RWPE1 (cell line): Measurements from ENCODE around the gene SPTA1.

Experiments
- CTCF ChIA-PET: fragments of 350-600 bp; sonication (Branson Sonifier 250); formaldehyde crosslinking; extraction: SDS; loops from one replicate; lab custom pipeline; 2021; lab: Yijun Ruan, JAX
- POLR2A ChIA-PET: fragments of 400-600 bp; formaldehyde crosslinking; extraction: SDS; loops from one replicate; lab custom pipeline; 2020; ENCODE audit warnings: antibody characterized with exemption; ENCODE audit not compliant: low non-redundant PET; lab: Yijun Ruan, JAX
- DNase-seq: peaks from one replicate; pipeline ENCODE4 v3.0.0; 2012; ENCODE audit warnings: low spot score
- H3K27ac ChIP-seq: fragments of 450-650 bp; 2 replicates; pipeline ENCODE4 v1.5.1; 2017
- TF ChIP-seq, protein P1 (sequence below): fragments of 450-650 bp; conservative IDR thresholded peaks from 2 replicates; pipeline ENCODE4 v1.5.1; 2017; ENCODE audit warnings: low read depth, mild to moderate bottlenecking

Gene SPTA1

DNA sequence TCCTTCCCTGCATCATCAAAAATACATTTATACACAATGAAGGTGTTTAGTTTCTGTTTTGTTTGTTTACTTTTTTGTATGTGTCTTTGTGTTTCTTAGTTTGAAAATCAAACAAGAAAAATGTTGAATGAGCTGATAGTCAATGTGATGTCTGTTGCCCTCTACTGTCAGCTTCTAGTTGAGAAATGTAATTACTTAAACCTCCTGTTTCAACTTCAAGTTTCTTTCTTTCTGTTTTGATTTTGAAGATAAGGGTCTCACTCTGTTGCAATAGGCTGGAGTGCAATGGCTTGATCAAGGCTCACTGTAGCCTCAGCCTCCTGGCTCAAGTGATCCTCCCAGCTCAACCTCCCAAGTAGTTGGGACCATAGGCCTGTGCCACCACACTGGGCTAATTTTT lies 37.5 kb downstream of the SPTA1 start:
- CTCF ChIA-PET, result interaction anchor here (1.0 kb wide), 1 partner anchor 13 kb away, joined by 4 read pairs; no protein-coding TSS in a partner anchor
- no peak for DNase-seq
- H3K27ac ChIP-seq, result no peak overlapping the region
- TF ChIP-seq, protein P1, sequence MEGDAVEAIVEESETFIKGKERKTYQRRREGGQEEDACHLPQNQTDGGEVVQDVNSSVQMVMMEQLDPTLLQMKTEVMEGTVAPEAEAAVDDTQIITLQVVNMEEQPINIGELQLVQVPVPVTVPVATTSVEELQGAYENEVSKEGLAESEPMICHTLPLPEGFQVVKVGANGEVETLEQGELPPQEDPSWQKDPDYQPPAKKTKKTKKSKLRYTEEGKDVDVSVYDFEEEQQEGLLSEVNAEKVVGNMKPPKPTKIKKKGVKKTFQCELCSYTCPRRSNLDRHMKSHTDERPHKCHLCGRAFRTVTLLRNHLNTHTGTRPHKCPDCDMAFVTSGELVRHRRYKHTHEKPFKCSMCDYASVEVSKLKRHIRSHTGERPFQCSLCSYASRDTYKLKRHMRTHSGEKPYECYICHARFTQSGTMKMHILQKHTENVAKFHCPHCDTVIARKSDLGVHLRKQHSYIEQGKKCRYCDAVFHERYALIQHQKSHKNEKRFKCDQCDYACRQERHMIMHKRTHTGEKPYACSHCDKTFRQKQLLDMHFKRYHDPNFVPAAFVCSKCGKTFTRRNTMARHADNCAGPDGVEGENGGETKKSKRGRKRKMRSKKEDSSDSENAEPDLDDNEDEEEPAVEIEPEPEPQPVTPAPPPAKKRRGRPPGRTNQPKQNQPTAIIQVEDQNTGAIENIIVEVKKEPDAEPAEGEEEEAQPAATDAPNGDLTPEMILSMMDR, result no peak
- POLR2A ChIA-PET, result no interaction called here

DNA sequence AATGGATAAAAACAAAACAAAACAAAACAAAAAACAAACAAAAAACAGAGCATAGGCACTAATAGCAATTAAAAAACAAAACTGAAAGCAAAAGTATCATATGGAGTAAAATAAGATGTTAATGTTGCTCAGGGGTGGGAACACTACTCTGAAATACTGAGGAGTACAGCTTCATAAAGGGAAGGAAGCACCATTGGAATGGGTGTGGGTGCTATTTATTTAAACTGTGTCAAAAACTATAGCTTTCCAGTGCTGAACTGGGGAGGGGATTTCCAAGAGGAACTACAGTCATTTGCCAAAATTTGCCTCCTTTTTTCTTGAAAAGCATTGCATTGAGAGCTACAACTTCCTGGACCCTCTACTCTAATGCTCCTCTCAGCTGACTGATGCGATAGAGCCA lies 40.0 kb downstream of the SPTA1 start:
- DNase-seq, result no peak
- H3K27ac ChIP-seq, result no peak overlapping the region
- CTCF ChIA-PET, result no interaction called here
- POLR2A ChIA-PET, result no interaction called here
- TF ChIP-seq, protein P1, result no peak

DNA sequence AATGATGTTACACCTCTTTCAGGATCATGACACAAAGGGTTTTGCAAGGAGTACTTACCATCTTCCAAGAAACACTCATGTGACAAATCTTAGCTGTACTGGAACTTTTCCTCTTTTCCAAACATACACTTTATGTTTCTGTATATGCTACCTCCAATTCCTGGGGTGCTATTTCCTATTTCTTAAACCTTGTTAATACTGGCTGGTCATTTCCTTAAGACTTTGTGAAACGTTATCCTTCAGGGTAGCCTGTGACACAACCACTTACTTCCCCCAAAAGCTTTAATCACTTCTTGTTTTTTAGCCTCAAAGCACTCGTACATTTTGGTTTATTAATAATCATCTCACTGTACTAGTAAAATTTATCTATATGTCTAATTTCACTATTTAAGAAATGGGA lies 42.1 kb downstream of the SPTA1 start:
- DNase-seq, result no peak
- no peak overlapping the region for H3K27ac ChIP-seq
- ChIA-PET CTCF (no interaction called here), POLR2A (no interaction called here)
- TF ChIP-seq, protein P1, result no peak

DNA sequence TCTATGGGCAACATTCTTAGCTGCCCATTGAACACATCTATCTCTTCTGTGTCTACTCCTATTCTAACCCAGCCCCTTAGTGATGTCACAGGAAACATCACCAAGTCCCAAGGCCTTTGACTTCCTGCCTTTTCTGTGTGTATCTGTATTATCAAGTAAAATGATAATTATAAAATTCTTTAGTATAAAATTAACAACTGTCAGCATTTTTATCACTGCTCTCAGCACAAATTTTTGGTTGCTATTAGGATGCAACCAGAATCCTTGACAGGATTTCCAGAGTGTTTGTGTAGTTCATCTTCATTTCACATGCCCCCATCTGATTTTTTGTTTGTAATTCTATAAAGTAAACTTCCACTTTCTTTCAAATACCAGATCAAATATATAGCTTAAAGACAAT lies 47.6 kb downstream of the SPTA1 start:
- H3K27ac ChIP-seq, result no peak overlapping the region
- CTCF ChIA-PET, result interaction anchor here (0.6 to 0.7 kb wide), 2 partner anchors 640 to 1723 kb away, joined by 3 to 4 read pairs; no protein-coding TSS in a partner anchor
- DNase-seq, result no peak
- POLR2A ChIA-PET, result no interaction called here
- TF ChIP-seq, protein P1, result no peak

- DNase-seq, result no peak
- H3K27ac ChIP-seq, result no peak overlapping the region
- ChIA-PET POLR2A (no interaction called here), CTCF (no interaction called here)
- TF ChIP-seq, protein P1, result no peak
Observed at GRCh38 chr1:158638146-158638545, 48.4 kb downstream of the SPTA1 start.

- POLR2A ChIA-PET, result no interaction called here
- no peak for DNase-seq
- no peak overlapping the region for H3K27ac ChIP-seq
- CTCF ChIA-PET, result no interaction called here
- TF ChIP-seq, protein P1, result no peak
Observed at GRCh38 chr1:158613764-158614163, 72.8 kb downstream of the SPTA1 start.

GRCh38 chr1:158611916-158612315 lies 74.6 kb downstream of the SPTA1 start:
- no peak for DNase-seq
- ChIA-PET POLR2A (no interaction called here), CTCF (no interaction called here)
- no peak overlapping the region for H3K27ac ChIP-seq
- TF ChIP-seq, protein P1, result no peak
